HepG2 (cell line): ENCODE data around the gene RARRES1. TPM values are rescaled to one million over a fixed set of nuclear protein-coding genes. Genes with fewer than 3 reads are reported as not detected.

Experiments used
- ATAC-seq: fragments of 200-7000 bp; cut with Tn5 transposase; 3 replicates; pipeline ENCODE4 v1.9.1; 2020; ENCODE audit warnings: mild to moderate bottlenecking, moderate library complexity
- BruUV-seq: library from RNA; stranded (reverse); fragments of 400-500 nt; replicated peaks from 2 replicates; lab custom pipeline; 2021; lab: Mats Ljungman, UMichigan
- CTCF ChIA-PET: fragments of 300-600 bp; formaldehyde crosslinking; extraction: SDS; loops from one replicate; lab custom pipeline; 2021; ENCODE audit warnings: low total read pairs, inconsistent platforms, low intra/inter-chr PET ratio; lab: Yijun Ruan, JAX
- POLR2A ChIA-PET: fragments of 350-600 bp; sonication (Branson Sonifier 250); formaldehyde crosslinking; loops from one replicate; lab custom pipeline; 2020; ENCODE audit warnings: antibody characterized with exemption, inconsistent platforms; lab: Yijun Ruan, JAX
- DNase-seq: peaks from one replicate; pipeline ENCODE4 v3.0.0-alpha.2; 2015; ENCODE audit warnings: low spot score
- FAIRE-seq: peaks from 3 replicates; lab custom pipeline; 2011; peaks lifted over from hg19 to GRCh38; lab: Jason Lieb, UNC
- H2AFZ ChIP-seq: one replicate; pipeline ENCODE4 v1.6.1; 2011; ENCODE audit warnings: low read length, inconsistent platforms
- H3K27ac ChIP-seq: fragments of 300-600 bp; 3 replicates; pipeline ENCODE4 v1.8.0; 2011; ENCODE audit warnings: mixed run types, mild to moderate bottlenecking, mixed read lengths, low read length, inconsistent platforms; ENCODE audit not compliant: insufficient read depth; ENCODE audit errors: extremely low read length
- H3K27me3 ChIP-seq, 2 experiments: fragments of 200-600 bp in 1 of 2; 2 replicates in 1 of 2; 3 replicates in 1 of 2; pipeline versions ENCODE4 v1.6.0 to v1.8.0; 2011; ENCODE audit warnings: low read length in 2 of 2, mild to moderate bottlenecking in 2 of 2, moderate library complexity in 2 of 2, inconsistent platforms in 1 of 2; ENCODE audit not compliant: insufficient read depth in 2 of 2, control insufficient read depth in 1 of 2
- H3K36me3 ChIP-seq, 2 experiments: fragments of 200-600 bp in 1 of 2; replicated peaks in 1 of 2; 2 replicates in 1 of 2; 3 replicates in 1 of 2; pipeline versions ENCODE4 v1.5.1 to v1.8.0; 2011; ENCODE audit warnings: low read length in 2 of 2, inconsistent platforms in 1 of 2; ENCODE audit not compliant: insufficient read depth in 2 of 2, control insufficient read depth in 1 of 2
- H3K4me1 ChIP-seq: 2 replicates; pipeline ENCODE4 v1.5.1; 2012; ENCODE audit warnings: low read length, inconsistent platforms; ENCODE audit not compliant: insufficient read depth
- H3K4me2 ChIP-seq: 2 replicates; pipeline ENCODE4 v1.6.0; 2011; ENCODE audit warnings: low read depth, low read length, inconsistent platforms
- H3K4me3 ChIP-seq, 3 experiments: fragments of 200-600 bp in 1 of 3; sonication (generic), shearing (Covaris generic) in 1 of 3; replicated peaks in 1 of 3; 2 replicates each; pipeline ENCODE4 v1.5.1; 2011 to 2016; ENCODE audit warnings: low read length in 3 of 3, inconsistent platforms in 2 of 3, low read depth in 2 of 3, mild to moderate bottlenecking in 2 of 3, control low read depth in 1 of 3, mixed read lengths in 1 of 3; ENCODE audit not compliant: insufficient read depth in 1 of 3
- H3K79me2 ChIP-seq: one replicate; pipeline ENCODE4 v1.6.1; 2011; ENCODE audit warnings: low read length, inconsistent platforms; ENCODE audit not compliant: insufficient read depth
- H3K9ac ChIP-seq: 2 replicates; pipeline ENCODE4 v1.6.0; 2011; ENCODE audit warnings: mild to moderate bottlenecking, low read depth, low read length, inconsistent platforms; ENCODE audit not compliant: insufficient read depth
- H3K9me3 ChIP-seq: 2 replicates; pipeline ENCODE4 v1.5.1; 2012; ENCODE audit warnings: mild to moderate bottlenecking, low read length
- H4K20me1 ChIP-seq: 2 replicates; pipeline ENCODE4 v1.6.0; 2011; ENCODE audit warnings: inconsistent platforms, mild to moderate bottlenecking, low read length, moderate library complexity; ENCODE audit not compliant: insufficient read depth
- CENPX ChIP-seq: sonication (generic); formaldehyde crosslinking; IDR thresholded peaks from 2 replicates; pipeline ENCODE4 v1.9.0; 2021; ENCODE audit warnings: mild to moderate bottlenecking, missing genetic modification reagents, moderate library complexity
- GLI4 ChIP-seq: sonication (generic); formaldehyde crosslinking; IDR thresholded peaks from 2 replicates; pipeline ENCODE4 v1.5.1; 2020; ENCODE audit warnings: missing genetic modification reagents, mild to moderate bottlenecking, moderate library complexity, borderline replicate concordance
- HMGXB4 ChIP-seq, 2 experiments: sonication (generic) in 1 of 2; formaldehyde crosslinking in 1 of 2; IDR thresholded peaks; 2 replicates each; pipeline versions ENCODE4 v1.4.0 to v1.6.1; 2018 to 2020; ENCODE audit warnings: missing genetic modification reagents in 2 of 2, borderline replicate concordance in 1 of 2, low read depth in 1 of 2, mild to moderate bottlenecking in 1 of 2, missing biosample characterization in 1 of 2
- KDM3A ChIP-seq: IDR thresholded peaks from 2 replicates; pipeline ENCODE4 v1.6.1; 2018; ENCODE audit warnings: low read depth, missing compliant biosample characterization
- MED8 ChIP-seq: sonication (generic); formaldehyde crosslinking; IDR thresholded peaks from 2 replicates; pipeline ENCODE4 v1.8.1; 2023; ENCODE audit warnings: mild to moderate bottlenecking, missing genetic modification reagents; ENCODE audit not compliant: insufficient replicate concordance
- PAXIP1 ChIP-seq: sonication (generic); formaldehyde crosslinking; conservative IDR thresholded peaks from 2 replicates; pipeline ENCODE4 v1.4.0; 2020; ENCODE audit warnings: mild to moderate bottlenecking, missing genetic modification reagents, moderate library complexity
- RAD51 ChIP-seq: fragments of 450-650 bp; IDR thresholded peaks from 2 replicates; pipeline ENCODE4 v1.6.1; 2016; ENCODE audit warnings: borderline replicate concordance
- SAFB2 ChIP-seq: sonication (generic); formaldehyde crosslinking; IDR thresholded peaks from 2 replicates; pipeline ENCODE4 v1.5.1; 2020; ENCODE audit warnings: missing genetic modification reagents, low read depth, mild to moderate bottlenecking, borderline replicate concordance
- SAP130 ChIP-seq: IDR thresholded peaks from 2 replicates; pipeline ENCODE4 v1.6.1; 2016; ENCODE audit warnings: low read depth
- SRSF1 ChIP-seq: fragments of 200-400 bp; formaldehyde crosslinking; optimal IDR thresholded peaks from 2 replicates; pipeline ENCODE3; 2017; ENCODE audit warnings: mild to moderate bottlenecking, low read depth, low read length, moderate library complexity
- TFE3 ChIP-seq: IDR thresholded peaks from 2 replicates; pipeline ENCODE4 v1.6.1; 2016
- TOPORS ChIP-seq: sonication (generic); formaldehyde crosslinking; IDR thresholded peaks from 2 replicates; pipeline ENCODE4 v1.8.0; 2023; ENCODE audit warnings: mild to moderate bottlenecking, missing genetic modification reagents
- ZNF230 ChIP-seq: sonication (generic); formaldehyde crosslinking; IDR thresholded peaks from 2 replicates; pipeline ENCODE4 v1.4.0; 2020; ENCODE audit warnings: mild to moderate bottlenecking, missing genetic modification reagents
- ZNF687 ChIP-seq: sonication (generic); formaldehyde crosslinking; IDR thresholded peaks from 2 replicates; pipeline ENCODE4 v1.5.1; 2020; ENCODE audit warnings: mild to moderate bottlenecking, missing genetic modification reagents, moderate library complexity
- WGBS: methylation state at CpG from one replicate; pipeline ENCODE4 v1.1.6; 2017; ENCODE audit warnings: low lambda C conversion rate; 5-methylcytosine and 5-hydroxymethylcytosine counted together
- in situ Hi-C: cut with HindIII; loops from 2 replicates; pipeline ENCODE4 v1.10.0; 2017; ENCODE audit warnings: low pct_unique_long_range_greater_than_20kb; ENCODE audit not compliant: extremely low pct_ligation_motif_present
- intact Hi-C: fragments of 100-400 bp; cut with micrococcal nuclease; formaldehyde crosslinking; loops from one replicate; pipeline ENCODE4 v1.10.0; 2022; ENCODE audit not compliant: unreplicated experiment
- polyA plus RNA-seq, 8 experiments: library from polyadenylated mRNA; depleted of rRNA in 3 of 8; stranded (reverse) in 7 of 8; unstranded in 1 of 8; fragments of >200 nt; fragmentation: Illumina TruSeq in 4 of 8; extraction: Trizol in 4 of 8; gene quantifications; 2 replicates each; pipeline versions ENCODE4 v1.2.1 to v1.2.3, GENCODE V29; 2011 to 2016; ENCODE audit warnings: low read depth in 4 of 8, missing spikeins in 1 of 8, mixed read lengths in 1 of 8; ENCODE audit not compliant: insufficient read depth in 1 of 8
- total RNA-seq, 5 experiments: library from RNA; depleted of rRNA; stranded (reverse); fragments of >200 nt; fragmentation: Illumina TruSeq; extraction: Trizol; gene quantifications; 2 replicates each; pipeline ENCODE4 v1.2.3, GENCODE V29; 2016; ENCODE audit warnings: low read depth in 1 of 5

Gene RARRES1
- total and polyA plus RNA-seq, 2 of the 13 experiments (the other 11 are each of a cell fraction or from before 2014, with no cell fraction given), result not detected

GRCh38 chr3:158771982-158772381, 39.7 kb upstream of the RARRES1 start:
- no peak overlapping the region for H2AFZ ChIP-seq
- no peak overlapping the region for H3K4me2 ChIP-seq
- H3K9me3 ChIP-seq, result no peaks in the 10 kb centered on the region
- DNase-seq, result no peak
- POLR2A ChIA-PET, result no interaction called here
- H3K36me3 ChIP-seq, result no peaks in the 10 kb centered on the region
- 67% methylated on average over 3 of the region's 3 CpGs for WGBS
- H4K20me1 ChIP-seq, result no peaks in the 10 kb centered on the region
- BruUV-seq, result no TSS peak
- H3K4me1 ChIP-seq, result peaks cover 66% of the 10 kb centered on the region
- no peak overlapping the region for H3K9ac ChIP-seq
- in situ Hi-C loops, result no loop called here
- ATAC-seq, result no peak
- intact Hi-C loops, result no loop called here
- H3K79me2 ChIP-seq, result no peaks in the 10 kb centered on the region
- H3K27me3 ChIP-seq, result no peaks in the 10 kb centered on the region
- CTCF ChIA-PET, result no interaction called here
- H3K27ac ChIP-seq, result no peak overlapping the region
- no peak overlapping the region for H3K4me3 ChIP-seq
- FAIRE-seq, result no peak
- TF ChIP-seq GLI4 (CRISPR knock-in tag) (no peak), HMGXB4 (CRISPR knock-in tag; IDR thresholded peaks at IDR 0.05; ENCODE audit: borderline replicate concordance in 1 of 2, low read depth in 1 of 2) (no peak), TFE3 (CRISPR knock-in tag) (no peak), SAFB2 (CRISPR knock-in tag) (no peak), PAXIP1 (CRISPR knock-in tag) (no peak), SAP130 (CRISPR knock-in tag) (no peak), ZNF230 (no peak), RAD51 (no peak), KDM3A (CRISPR knock-in tag) (no peak), MED8 (CRISPR knock-in tag) (no peak), SRSF1 (no peak), CENPX (CRISPR knock-in tag) (no peak), ZNF687 (no peak), TOPORS (CRISPR knock-in tag) (no peak)
